GM12878 (cell line): ENCODE results near the gene ZFPM1. TPM values are rescaled to one million over a fixed set of nuclear protein-coding genes. Genes with fewer than 3 reads are reported as not detected.

Experiments
- ASH2L ChIP-seq: fragments of 300-600, 200-600 bp; sonication (generic); IDR thresholded peaks from 2 replicates; pipeline ENCODE4 v1.6.1; 2017; ENCODE audit warnings: low read depth, mild to moderate bottlenecking, borderline replicate concordance
- BCL3 ChIP-seq: IDR thresholded peaks from 2 replicates; pipeline ENCODE4 v1.6.1; 2011; ENCODE audit warnings: borderline replicate concordance, low read depth, mild to moderate bottlenecking, moderate library complexity, low read length; ENCODE audit not compliant: insufficient read depth, poor library complexity, severe bottlenecking
- CBX3 ChIP-seq: fragments of 200-600 bp; sonication (generic); IDR thresholded peaks from 2 replicates; pipeline ENCODE4 v1.6.1; 2016; ENCODE audit warnings: low read depth, borderline replicate concordance
- CHD2 ChIP-seq: IDR thresholded peaks from 2 replicates; pipeline ENCODE4 v1.6.1; 2011; ENCODE audit warnings: low read depth, low read length, improper control_type of control experiment, borderline replicate concordance
- E2F4 ChIP-seq: IDR thresholded peaks from 2 replicates; pipeline ENCODE4 v1.6.1; 2012; ENCODE audit warnings: low read depth, low read length, improper control_type of control experiment
- E4F1 ChIP-seq: fragments of 450-650 bp; IDR thresholded peaks from 2 replicates; pipeline ENCODE4 v1.6.1; 2018; ENCODE audit warnings: borderline replicate concordance, mild to moderate bottlenecking; ENCODE audit not compliant: partially characterized antibody
- EGR1 ChIP-seq, 2 experiments: IDR thresholded peaks; 1 replicate in 1 of 2; 2 replicates in 1 of 2; pipeline ENCODE4 v1.6.1; 2011 to 2012; ENCODE audit warnings: low read depth in 2 of 2, low read length in 2 of 2, borderline replicate concordance in 1 of 2, mild to moderate bottlenecking in 1 of 2, moderate library complexity in 1 of 2
- HDAC2 ChIP-seq: fragments of 200-600 bp; sonication (generic); IDR thresholded peaks from 2 replicates; pipeline ENCODE4 v1.6.1; 2017
- IRF4 ChIP-seq: IDR thresholded peaks from 2 replicates; pipeline ENCODE4 v1.6.1; 2011; ENCODE audit warnings: low read depth, low read length
- MXI1 ChIP-seq: fragments of 150-350 bp; IDR thresholded peaks from 2 replicates; pipeline ENCODE4 v1.6.1; 2011; ENCODE audit warnings: low read depth, mild to moderate bottlenecking, inconsistent platforms, low read length, improper control_type of control experiment
- NFYB ChIP-seq: IDR thresholded peaks from 2 replicates; pipeline ENCODE4 v1.6.1; 2011; ENCODE audit warnings: low read depth, mild to moderate bottlenecking, low read length, improper control_type of control experiment, moderate library complexity; ENCODE audit not compliant: insufficient read depth
- SIN3A ChIP-seq: IDR thresholded peaks from 2 replicates; pipeline ENCODE4 v1.6.1; 2012; ENCODE audit warnings: low read depth, low read length, improper control_type of control experiment
- SMAD5 ChIP-seq: IDR thresholded peaks from 2 replicates; pipeline ENCODE4 v1.6.1; 2016; ENCODE audit warnings: antibody characterized with exemption, low read depth
- SUZ12 ChIP-seq: fragments of 200-600 bp; sonication (generic); IDR thresholded peaks from one replicate; pipeline ENCODE4 v1.6.1; 2018; ENCODE audit warnings: antibody characterized with exemption, mild to moderate bottlenecking; ENCODE audit not compliant: unreplicated experiment
- ZNF217 ChIP-seq: fragments of 450-650 bp; IDR thresholded peaks from 2 replicates; pipeline ENCODE4 v1.6.1; 2017; ENCODE audit warnings: antibody characterized with exemption, mild to moderate bottlenecking
- ZNF622 ChIP-seq: fragments of 450-650 bp; IDR thresholded peaks from 2 replicates; pipeline ENCODE4 v1.6.1; 2017; ENCODE audit warnings: mild to moderate bottlenecking, inconsistent platforms
- polyA plus RNA-seq, 11 experiments: library from polyadenylated mRNA; depleted of rRNA in 4 of 11; unstranded in 6 of 11; stranded (reverse) in 5 of 11; fragments of >200 nt; fragmentation: Nextera tagmentation in 4 of 11; fragmentation: Illumina TruSeq in 1 of 11; extraction: Ambion mirVana in 4 of 11; extraction: Trizol in 1 of 11; gene quantifications; 1 replicate in 1 of 11; 2 replicates in 10 of 11; pipeline versions ENCODE4 v1.2.1 to v1.2.3, GENCODE V29; 2011 to 2016; ENCODE audit warnings: inconsistent platforms in 2 of 11, missing spikeins in 2 of 11, low read depth in 1 of 11
- total RNA-seq, 4 experiments: library from RNA; depleted of rRNA in 3 of 4; stranded (reverse); fragments of >200 nt in 3 of 4; fragmentation: Illumina TruSeq in 1 of 4; extraction: Trizol in 1 of 4; gene quantifications; 2 replicates each; pipeline versions ENCODE4 v1.2.1 to v1.2.3, GENCODE V29; 2013 to 2021
- TF ChIP-seq, protein P1 (sequence below): IDR thresholded peaks from 2 replicates; pipeline ENCODE4 v1.6.1; 2012; ENCODE audit warnings: low read length, inconsistent platforms
- TF ChIP-seq, protein P2 (sequence below): fragments of 450-650 bp; formaldehyde crosslinking; IDR thresholded peaks from 2 replicates; pipeline ENCODE4 v1.4.0; 2022; ENCODE audit warnings: mild to moderate bottlenecking, moderate library complexity
- TF ChIP-seq, protein P3 (sequence below): IDR thresholded peaks from 2 replicates; pipeline ENCODE4 v1.6.1; 2011; ENCODE audit warnings: low read depth, mild to moderate bottlenecking, low read length, moderate library complexity, borderline replicate concordance; ENCODE audit errors: extremely low read depth

Gene ZFPM1
- total and polyA plus RNA-seq, 10 of the 15 experiments (the other 5 are each of a cell fraction or from before 2014, with no cell fraction given), result 0.02 to 5.1 (median 0.30) TPM

GRCh38 chr16:88455610-88456355 lies 2.7 kb downstream of the ZFPM1 start (continued):
- TF ChIP-seq, protein P1, sequence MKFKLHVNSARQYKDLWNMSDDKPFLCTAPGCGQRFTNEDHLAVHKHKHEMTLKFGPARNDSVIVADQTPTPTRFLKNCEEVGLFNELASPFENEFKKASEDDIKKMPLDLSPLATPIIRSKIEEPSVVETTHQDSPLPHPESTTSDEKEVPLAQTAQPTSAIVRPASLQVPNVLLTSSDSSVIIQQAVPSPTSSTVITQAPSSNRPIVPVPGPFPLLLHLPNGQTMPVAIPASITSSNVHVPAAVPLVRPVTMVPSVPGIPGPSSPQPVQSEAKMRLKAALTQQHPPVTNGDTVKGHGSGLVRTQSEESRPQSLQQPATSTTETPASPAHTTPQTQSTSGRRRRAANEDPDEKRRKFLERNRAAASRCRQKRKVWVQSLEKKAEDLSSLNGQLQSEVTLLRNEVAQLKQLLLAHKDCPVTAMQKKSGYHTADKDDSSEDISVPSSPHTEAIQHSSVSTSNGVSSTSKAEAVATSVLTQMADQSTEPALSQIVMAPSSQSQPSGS, result no peak
- TF ChIP-seq HDAC2 (no peak), CBX3 (no peak), SMAD5 (no peak), BCL3 (no peak), NFYB (no peak), ZNF217 (no peak), ZNF622 (no peak), ASH2L (no peak), SUZ12 (no peak), MXI1 (peak; percentile 60; the same call in 1 of the 2 replicates), EGR1 (IDR thresholded peaks at IDR 0.05; ENCODE audit: borderline replicate concordance in 1 of 2, low read depth in 2 of 2, low read length in 2 of 2) (no peak), E4F1 (no peak), E2F4 (no peak; the same call in 1 of the 2 replicates), SIN3A (no peak), CHD2 (peak; percentile 62; the same call in 1 of the 2 replicates), IRF4 (no peak)
- TF ChIP-seq, protein P2, sequence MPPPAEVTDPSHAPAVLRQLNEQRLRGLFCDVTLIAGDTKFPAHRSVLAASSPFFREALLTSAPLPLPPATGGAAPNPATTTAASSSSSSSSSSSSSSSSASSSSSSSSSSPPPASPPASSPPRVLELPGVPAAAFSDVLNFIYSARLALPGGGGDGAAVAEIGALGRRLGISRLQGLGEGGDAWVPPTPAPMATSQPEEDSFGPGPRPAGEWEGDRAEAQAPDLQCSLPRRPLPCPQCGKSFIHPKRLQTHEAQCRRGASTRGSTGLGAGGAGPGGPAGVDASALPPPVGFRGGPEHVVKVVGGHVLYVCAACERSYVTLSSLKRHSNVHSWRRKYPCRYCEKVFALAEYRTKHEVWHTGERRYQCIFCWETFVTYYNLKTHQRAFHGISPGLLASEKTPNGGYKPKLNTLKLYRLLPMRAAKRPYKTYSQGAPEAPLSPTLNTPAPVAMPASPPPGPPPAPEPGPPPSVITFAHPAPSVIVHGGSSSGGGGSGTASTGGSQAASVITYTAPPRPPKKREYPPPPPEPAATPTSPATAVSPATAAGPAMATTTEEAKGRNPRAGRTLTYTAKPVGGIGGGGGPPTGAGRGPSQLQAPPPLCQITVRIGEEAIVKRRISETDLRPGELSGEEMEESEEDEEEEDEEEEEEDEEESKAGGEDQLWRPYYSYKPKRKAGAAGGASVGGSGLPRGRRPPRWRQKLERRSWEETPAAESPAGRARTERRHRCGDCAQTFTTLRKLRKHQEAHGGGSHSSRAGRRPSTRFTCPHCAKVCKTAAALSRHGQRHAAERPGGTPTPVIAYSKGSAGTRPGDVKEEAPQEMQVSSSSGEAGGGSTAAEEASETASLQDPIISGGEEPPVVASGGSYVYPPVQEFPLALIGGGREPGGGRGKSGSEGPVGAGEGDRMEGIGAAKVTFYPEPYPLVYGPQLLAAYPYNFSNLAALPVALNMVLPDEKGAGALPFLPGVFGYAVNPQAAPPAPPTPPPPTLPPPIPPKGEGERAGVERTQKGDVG (CRISPR knock-in tag), result no peak
- TF ChIP-seq, protein P3, sequence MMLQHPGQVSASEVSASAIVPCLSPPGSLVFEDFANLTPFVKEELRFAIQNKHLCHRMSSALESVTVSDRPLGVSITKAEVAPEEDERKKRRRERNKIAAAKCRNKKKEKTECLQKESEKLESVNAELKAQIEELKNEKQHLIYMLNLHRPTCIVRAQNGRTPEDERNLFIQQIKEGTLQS, result no peak
